A673 (cell line): Measurements from ENCODE around the gene PROM1. TPM values are rescaled to one million over a fixed set of nuclear protein-coding genes. Genes with fewer than 3 reads are reported as not detected.

Experiments used
- BruUV-seq: library from RNA; stranded (reverse); fragments of 400-500 nt; replicated peaks from 2 replicates; lab custom pipeline; 2021; lab: Mats Ljungman, UMichigan
- CTCF ChIA-PET: fragments of 300-600 bp; sonication (Branson Sonifier 250); formaldehyde crosslinking; loops from one replicate; lab custom pipeline; 2022; ENCODE audit warnings: antibody characterized with exemption; lab: Charles Lee
- POLR2A ChIA-PET: fragments of 300-600 bp; sonication (Branson Sonifier 250); formaldehyde crosslinking; loops from one replicate; lab custom pipeline; 2022; ENCODE audit warnings: antibody characterized with exemption; ENCODE audit not compliant: low non-redundant PET; lab: Charles Lee
- DNase-seq: peaks from one replicate; pipeline ENCODE4 v3.0.0-alpha.2; 2015; ENCODE audit warnings: low spot score
- H3K27ac ChIP-seq: fragments of 200-600 bp; sonication (generic); 2 replicates; pipeline ENCODE4 v1.5.1; 2016; ENCODE audit warnings: mixed run types, low read depth, mild to moderate bottlenecking, mixed read lengths, antibody characterized with exemption, low read length; ENCODE audit not compliant: poor library complexity, severe bottlenecking
- H3K27me3 ChIP-seq: fragments of 200-600 bp; sonication (generic); replicated peaks from 2 replicates; pipeline ENCODE4 v1.6.1; 2017; ENCODE audit warnings: mixed run types, low read depth, mild to moderate bottlenecking, mixed read lengths, antibody characterized with exemption, low read length; ENCODE audit not compliant: insufficient read depth, poor library complexity
- H3K36me3 ChIP-seq: fragments of 200-600 bp; sonication (generic); 2 replicates; pipeline ENCODE4 v1.6.1; 2016; ENCODE audit warnings: mixed run types, mild to moderate bottlenecking, mixed read lengths, antibody characterized with exemption, low read length; ENCODE audit not compliant: insufficient read depth, poor library complexity, severe bottlenecking
- H3K4me1 ChIP-seq: fragments of 200-600 bp; sonication (generic); 2 replicates; pipeline ENCODE4 v1.6.1; 2017; ENCODE audit warnings: mixed run types, mild to moderate bottlenecking, mixed read lengths, antibody characterized with exemption, low read length; ENCODE audit not compliant: insufficient read depth, poor library complexity, severe bottlenecking
- H3K4me3 ChIP-seq: fragments of 200-600 bp; sonication (generic); 2 replicates; pipeline ENCODE4 v1.5.1; 2016; ENCODE audit warnings: low read depth, mixed run types, mild to moderate bottlenecking, mixed read lengths, low read length; ENCODE audit not compliant: poor library complexity, severe bottlenecking
- H3K9me3 ChIP-seq: fragments of 200-600 bp; sonication (generic); 2 replicates; pipeline ENCODE4 v1.6.1; 2016; ENCODE audit warnings: mixed run types, low read depth, mild to moderate bottlenecking, mixed read lengths, antibody characterized with exemption, low read length; ENCODE audit not compliant: poor library complexity, severe bottlenecking
- CTCF ChIP-seq: fragments of 300-800, 200-600 bp; sonication (generic); conservative IDR thresholded peaks from 2 replicates; pipeline ENCODE4 v1.5.1; 2017; ENCODE audit warnings: low read depth, mild to moderate bottlenecking, antibody characterized with exemption, low read length, moderate library complexity, mixed read lengths
- EZH2 ChIP-seq: fragments of 200-600 bp; sonication (generic); IDR thresholded peaks from 2 replicates; pipeline ENCODE4 v1.6.1; 2017; ENCODE audit warnings: borderline replicate concordance, low read depth, mild to moderate bottlenecking, mixed read lengths, antibody characterized with exemption, low read length; ENCODE audit not compliant: poor library complexity, severe bottlenecking
- intact Hi-C: fragments of 100-400 bp; cut with micrococcal nuclease; formaldehyde crosslinking; loops from one replicate; pipeline ENCODE4 v1.10.0; 2022; ENCODE audit not compliant: unreplicated experiment
- total RNA-seq: library from RNA; stranded (reverse); gene quantifications from 2 replicates; pipeline ENCODE4 v1.2.3, GENCODE V29; 2021

Gene PROM1
- total RNA-seq, 1 experiment from 2014 or later = 13.9 TPM

DNA sequence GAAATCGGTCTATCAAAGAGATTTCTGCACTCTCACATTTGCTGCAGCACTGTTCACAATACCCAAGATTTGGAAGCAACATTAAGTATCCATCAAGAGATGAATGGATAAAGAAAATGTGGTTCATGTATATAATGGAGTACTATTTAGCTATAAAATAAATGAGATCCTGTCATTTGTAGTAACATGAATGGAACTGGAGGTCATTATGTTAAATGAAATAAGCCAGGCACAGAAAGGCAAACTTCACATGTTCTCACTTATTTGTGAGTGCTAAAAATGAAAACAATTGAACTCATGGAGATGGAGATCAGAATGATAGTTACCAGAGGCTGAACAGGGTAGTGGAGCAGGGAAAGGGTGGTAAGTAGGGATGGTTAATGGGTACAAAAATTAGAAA, 17.0 kb upstream of the PROM1 start:
- Histone ChIP-seq H3K4me3 (no peak overlapping the region), H3K4me1 (no peaks in the 10 kb centered on the region), H3K27me3 (peaks cover 49% of the 10 kb centered on the region), H3K9me3 (no peaks in the 10 kb centered on the region), H3K27ac (no peak overlapping the region), H3K36me3 (no peaks in the 10 kb centered on the region)
- POLR2A ChIA-PET = interaction anchor here (0.6 kb wide), 1 partner anchor 279 kb away, joined by 11 read pairs; no protein-coding TSS in a partner anchor
- no peak for DNase-seq
- intact Hi-C loops = no loop called here
- CTCF ChIA-PET = no interaction called here
- no peak for TF ChIP-seq EZH2
- no peak for TF ChIP-seq CTCF
- BruUV-seq = no TSS peak

DNA sequence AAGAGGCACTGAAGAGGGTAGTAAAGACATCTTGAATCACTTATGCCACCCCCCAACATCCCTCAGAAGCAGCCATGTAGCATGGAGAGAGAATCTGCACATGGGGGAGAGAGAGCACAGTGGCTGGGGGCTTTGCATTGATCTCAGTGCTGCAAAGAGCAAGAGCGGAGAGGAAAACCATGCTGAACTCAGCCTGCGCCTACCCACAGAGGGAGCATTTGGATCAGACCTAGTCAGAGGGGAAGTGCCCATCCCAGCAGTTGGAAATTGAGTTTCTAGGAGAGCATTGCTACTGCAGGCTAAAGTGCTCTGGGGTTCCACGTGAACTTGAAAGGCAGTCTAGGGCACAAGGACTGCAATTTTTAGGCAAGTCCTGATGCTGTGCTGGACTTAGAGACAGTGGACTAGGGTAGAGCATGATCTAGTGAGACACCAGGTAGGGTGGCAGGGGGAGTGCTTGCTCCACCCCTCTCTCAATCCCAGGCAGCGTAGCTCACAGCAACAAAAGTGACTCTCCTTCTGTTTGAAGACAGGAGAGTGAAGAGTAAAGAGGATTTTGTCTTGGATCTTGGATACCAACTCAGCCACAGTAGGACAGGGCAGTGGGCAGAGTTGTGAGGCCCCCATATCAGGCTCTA, 9.0 kb upstream of the PROM1 start:
- H3K4me3 ChIP-seq = no peak overlapping the region
- no peak overlapping the region for H3K27ac ChIP-seq
- peaks cover 26% of the 10 kb centered on the region for H3K27me3 ChIP-seq
- H3K9me3 ChIP-seq = no peaks in the 10 kb centered on the region
- no TSS peak for BruUV-seq
- POLR2A ChIA-PET = no interaction called here
- DNase-seq = no peak
- CTCF ChIA-PET = no interaction called here
- intact Hi-C loops = no loop called here
- TF ChIP-seq EZH2 = no peak
- TF ChIP-seq CTCF = no peak
- H3K36me3 ChIP-seq = no peaks in the 10 kb centered on the region
- no peaks in the 10 kb centered on the region for H3K4me1 ChIP-seq

- H3K9me3 ChIP-seq = no peaks in the 10 kb centered on the region
- BruUV-seq = no TSS peak
- no peaks in the 10 kb centered on the region for H3K4me1 ChIP-seq
- ChIA-PET POLR2A (no interaction called here), CTCF (no interaction called here)
- no peaks in the 10 kb centered on the region for H3K36me3 ChIP-seq
- intact Hi-C loops = no loop called here
- no peak for TF ChIP-seq CTCF
- TF ChIP-seq EZH2 = no peak
- no peak overlapping the region for H3K27ac ChIP-seq
- DNase-seq = no peak
- H3K4me3 ChIP-seq = no peak overlapping the region
- H3K27me3 ChIP-seq = peaks cover 24% of the 10 kb centered on the region
Observed at GRCh38 chr4:16090096-16090705, 6.4 kb upstream of the PROM1 start.
